Nephron (organoid): ENCODE data around the gene EPS8.

Source experiments
- H3K27ac Mint-ChIP-seq, 3 experiments: 2 replicates each; pipeline ENCODE4 v1.8.0; 2020; ENCODE audit warnings: mixed read lengths in 3 of 3, mild to moderate bottlenecking in 2 of 3, moderate library complexity in 1 of 3
- H3K27me3 Mint-ChIP-seq: 2 replicates; pipeline ENCODE4 v1.8.0; 2021; ENCODE audit warnings: low read depth, mild to moderate bottlenecking, moderate library complexity, mixed read lengths
- H3K36me3 Mint-ChIP-seq: 2 replicates; pipeline ENCODE4 v1.8.0; 2020; ENCODE audit warnings: low read depth, mixed read lengths
- H3K4me1 Mint-ChIP-seq: 2 replicates; pipeline ENCODE4 v1.8.0; 2020; ENCODE audit warnings: mixed read lengths
- H3K4me3 Mint-ChIP-seq, 3 experiments: 2 replicates each; pipeline ENCODE4 v1.8.0; 2020; ENCODE audit warnings: mild to moderate bottlenecking in 3 of 3, mixed read lengths in 3 of 3, moderate library complexity in 2 of 3
- H3K9me3 Mint-ChIP-seq: 2 replicates; pipeline ENCODE4 v1.8.0; 2020; ENCODE audit warnings: mixed read lengths
- TF ChIP-seq, protein P1 (sequence below), 3 experiments: fragments of 200-600 bp; sonication (generic); IDR thresholded peaks; one replicate each; pipeline ENCODE4 v1.5.0; 2021; ENCODE audit warnings: antibody characterized with exemption in 3 of 3; ENCODE audit not compliant: unreplicated experiment in 3 of 3

Gene EPS8

DNA sequence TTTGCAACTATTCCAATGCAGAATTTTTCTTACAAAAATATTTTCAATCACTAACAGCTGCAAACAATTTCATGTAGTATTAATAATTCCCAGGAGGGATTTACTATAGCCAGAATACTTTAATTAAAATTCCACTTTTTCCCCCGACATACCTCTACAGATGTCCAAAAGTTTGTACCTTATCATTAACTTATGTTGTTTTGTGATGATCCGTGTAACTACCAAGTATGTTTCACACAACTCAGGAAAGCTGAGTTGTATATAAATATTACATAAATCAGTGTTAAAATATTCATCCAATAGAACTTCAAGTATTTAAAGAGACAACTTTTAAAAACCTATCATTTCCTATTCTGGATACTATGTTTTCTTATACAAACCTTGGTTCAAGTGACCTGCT is 2.4 kb downstream of the EPS8 start:
- Mint-ChIP-seq H3K27ac (peak overlapping the region in 1 of 3 experiments; percentile 37), H3K4me3 (peak overlapping the region; percentile 57 to 93 (median 75)), H3K4me1 (peaks cover 36% of the 10 kb centered on the region), H3K27me3 (peaks cover 11% of the 10 kb centered on the region), H3K9me3 (no peaks in the 10 kb centered on the region), H3K36me3 (peaks cover 10% of the 10 kb centered on the region)
- TF ChIP-seq, protein P1, sequence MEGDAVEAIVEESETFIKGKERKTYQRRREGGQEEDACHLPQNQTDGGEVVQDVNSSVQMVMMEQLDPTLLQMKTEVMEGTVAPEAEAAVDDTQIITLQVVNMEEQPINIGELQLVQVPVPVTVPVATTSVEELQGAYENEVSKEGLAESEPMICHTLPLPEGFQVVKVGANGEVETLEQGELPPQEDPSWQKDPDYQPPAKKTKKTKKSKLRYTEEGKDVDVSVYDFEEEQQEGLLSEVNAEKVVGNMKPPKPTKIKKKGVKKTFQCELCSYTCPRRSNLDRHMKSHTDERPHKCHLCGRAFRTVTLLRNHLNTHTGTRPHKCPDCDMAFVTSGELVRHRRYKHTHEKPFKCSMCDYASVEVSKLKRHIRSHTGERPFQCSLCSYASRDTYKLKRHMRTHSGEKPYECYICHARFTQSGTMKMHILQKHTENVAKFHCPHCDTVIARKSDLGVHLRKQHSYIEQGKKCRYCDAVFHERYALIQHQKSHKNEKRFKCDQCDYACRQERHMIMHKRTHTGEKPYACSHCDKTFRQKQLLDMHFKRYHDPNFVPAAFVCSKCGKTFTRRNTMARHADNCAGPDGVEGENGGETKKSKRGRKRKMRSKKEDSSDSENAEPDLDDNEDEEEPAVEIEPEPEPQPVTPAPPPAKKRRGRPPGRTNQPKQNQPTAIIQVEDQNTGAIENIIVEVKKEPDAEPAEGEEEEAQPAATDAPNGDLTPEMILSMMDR (IDR thresholded peaks at IDR 0.05; ENCODE audit: unreplicated experiment in 3 of 3), result no peak

DNA sequence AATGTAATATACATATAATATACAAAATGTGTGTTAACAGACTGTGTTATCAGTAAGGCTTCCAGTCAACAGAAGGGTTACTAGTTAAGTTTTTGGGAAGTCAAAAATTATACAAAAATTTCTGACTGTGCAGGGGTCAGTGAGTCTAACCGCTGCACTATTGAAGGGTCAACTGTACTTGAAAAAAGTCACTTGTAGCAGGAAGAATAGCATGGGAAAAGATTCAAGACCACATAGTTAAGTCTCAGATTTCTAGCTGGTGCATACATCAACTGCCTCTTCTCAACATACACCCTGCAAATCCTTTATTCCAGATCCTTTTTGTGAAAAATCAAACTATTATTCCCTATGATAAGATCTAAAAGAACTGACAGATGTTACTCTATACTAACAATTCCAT is 5.9 kb downstream of the EPS8 start:
- peaks cover 7% of the 10 kb centered on the region for H3K27me3 Mint-ChIP-seq
- peaks cover 10% of the 10 kb centered on the region for H3K36me3 Mint-ChIP-seq
- TF ChIP-seq, protein P1 (IDR thresholded peaks at IDR 0.05; ENCODE audit: unreplicated experiment in 3 of 3), result no peak
- no peak overlapping the region for H3K27ac Mint-ChIP-seq
- H3K9me3 Mint-ChIP-seq, result no peaks in the 10 kb centered on the region
- peaks cover 44% of the 10 kb centered on the region for H3K4me1 Mint-ChIP-seq
- no peak overlapping the region for H3K4me3 Mint-ChIP-seq

DNA sequence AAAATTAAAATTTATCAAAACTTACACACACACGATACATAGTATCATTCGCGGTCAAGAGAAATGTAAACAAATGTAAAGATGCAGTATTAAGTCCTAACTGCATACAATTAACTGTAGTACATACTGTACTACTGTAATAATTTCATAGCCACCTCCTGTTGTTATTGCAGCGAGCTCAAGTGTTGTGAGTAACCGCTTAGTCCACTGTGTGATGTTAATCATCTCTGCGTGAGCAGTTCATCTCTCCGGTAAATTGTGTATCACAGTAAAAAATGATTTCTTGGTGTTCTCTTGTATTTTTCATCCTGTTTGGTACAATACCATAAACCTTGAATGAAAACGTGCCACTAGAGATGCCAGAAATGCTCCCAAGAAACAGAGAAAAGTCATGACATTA is 6.5 kb downstream of the EPS8 start:
- Mint-ChIP-seq H3K27me3 (peaks cover 3% of the 10 kb centered on the region), H3K36me3 (peaks cover 10% of the 10 kb centered on the region), H3K4me3 (no peak overlapping the region), H3K9me3 (no peaks in the 10 kb centered on the region), H3K4me1 (peaks cover 42% of the 10 kb centered on the region), H3K27ac (no peak overlapping the region)
- TF ChIP-seq, protein P1 (IDR thresholded peaks at IDR 0.05; ENCODE audit: unreplicated experiment in 3 of 3), result no peak

DNA sequence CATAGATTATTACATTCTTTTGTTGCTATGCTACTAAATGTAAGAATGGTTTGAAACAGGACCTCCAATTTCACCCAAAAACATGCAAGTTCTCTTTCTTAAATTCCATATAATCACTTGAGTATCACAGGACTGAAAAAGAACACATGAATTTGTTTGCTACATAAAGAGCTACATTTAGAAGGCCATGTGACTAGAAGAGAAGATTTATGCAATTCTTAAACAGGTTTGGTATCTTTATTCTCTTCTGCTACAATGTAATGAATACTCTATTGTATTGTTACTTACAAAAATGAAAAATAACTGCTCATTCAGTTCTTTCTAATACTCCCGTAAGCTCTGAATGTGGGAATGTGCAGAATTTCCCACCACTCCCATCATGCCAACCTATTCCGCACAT is 9.3 kb downstream of the EPS8 start:
- H3K36me3 Mint-ChIP-seq, result peaks cover 7% of the 10 kb centered on the region

DNA sequence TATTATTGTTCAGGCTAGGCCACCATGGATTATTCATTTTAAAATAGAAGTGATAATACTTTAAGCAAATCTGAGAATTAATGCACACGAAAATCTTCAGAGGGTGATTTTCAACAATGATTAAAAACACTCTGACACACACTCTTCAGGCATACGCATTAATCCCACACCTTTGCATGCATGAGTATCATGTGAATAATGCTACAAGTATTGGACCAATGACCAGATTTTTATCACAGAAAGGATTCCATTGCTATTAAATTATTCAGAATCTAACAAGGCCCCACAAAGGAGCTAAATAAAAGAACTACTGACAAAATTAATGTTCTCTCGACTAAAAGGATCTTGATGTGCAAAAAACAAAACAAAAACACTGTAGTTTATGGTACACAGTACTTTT is 11.1 kb downstream of the EPS8 start:
- Mint-ChIP-seq H3K27ac (peak overlapping the region; percentile 46 to 59 (median 50)), H3K27me3 (no peaks in the 10 kb centered on the region), H3K9me3 (no peaks in the 10 kb centered on the region), H3K36me3 (no peaks in the 10 kb centered on the region), H3K4me3 (no peak overlapping the region), H3K4me1 (peaks cover 42% of the 10 kb centered on the region)
- TF ChIP-seq, protein P1 (IDR thresholded peaks at IDR 0.05; ENCODE audit: unreplicated experiment in 3 of 3), result no peak

More for the DNA sequence above, 9.3 kb downstream of the EPS8 start:
- H3K27me3 Mint-ChIP-seq, result no peaks in the 10 kb centered on the region
- H3K9me3 Mint-ChIP-seq, result no peaks in the 10 kb centered on the region
- no peak overlapping the region for H3K27ac Mint-ChIP-seq
- H3K4me1 Mint-ChIP-seq, result peaks cover 47% of the 10 kb centered on the region
- H3K4me3 Mint-ChIP-seq, result no peak overlapping the region
- TF ChIP-seq, protein P1 (IDR thresholded peaks at IDR 0.05; ENCODE audit: unreplicated experiment in 3 of 3), result no peak

DNA sequence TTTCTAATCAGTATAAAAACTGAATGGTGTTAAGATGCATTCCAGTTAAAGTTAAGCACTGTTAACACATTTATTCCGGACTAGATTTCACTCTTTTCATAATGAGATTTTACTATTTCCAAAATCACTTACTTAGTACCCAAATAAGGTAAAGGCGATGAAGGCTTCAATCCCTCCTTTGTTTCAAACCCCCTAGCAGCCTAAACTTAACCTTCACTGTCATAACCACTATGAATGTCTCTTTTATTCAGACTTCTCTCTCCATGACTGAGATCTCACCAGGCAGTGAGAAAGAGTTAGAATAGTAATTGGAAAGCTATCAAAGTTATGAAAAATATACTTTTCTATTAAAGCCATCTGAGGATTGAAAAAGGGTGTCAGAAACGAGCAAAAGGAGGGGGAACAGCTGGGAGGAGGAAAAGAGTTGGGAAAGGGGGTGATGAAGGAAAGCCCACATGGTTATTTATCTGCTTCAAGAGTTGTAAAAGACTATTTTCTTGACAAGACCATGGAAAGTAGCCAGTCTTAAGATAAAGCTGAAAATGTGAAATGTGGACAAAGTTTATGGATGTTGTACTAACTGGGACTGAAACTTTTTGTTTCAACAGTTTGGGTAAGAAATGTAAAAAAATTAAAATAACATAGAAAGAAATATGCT is 11.7 kb downstream of the EPS8 start:
- peaks cover 36% of the 10 kb centered on the region for H3K4me1 Mint-ChIP-seq
- H3K4me3 Mint-ChIP-seq, result peak overlapping the region in 1 of 3 experiments; percentile 13
- no peaks in the 10 kb centered on the region for H3K36me3 Mint-ChIP-seq
- no peaks in the 10 kb centered on the region for H3K9me3 Mint-ChIP-seq
- no peaks in the 10 kb centered on the region for H3K27me3 Mint-ChIP-seq
- peak overlapping the region; percentile 46 to 86 (median 74) for H3K27ac Mint-ChIP-seq
- TF ChIP-seq, protein P1 (IDR thresholded peaks at IDR 0.05; ENCODE audit: unreplicated experiment in 3 of 3), result no peak
